HG02970 (cell line): ENCODE measurements around the gene SEMA5B.

ENCODE experiments used
- ATAC-seq: cut with Tn5 transposase; IDR thresholded peaks from one replicate; pipeline ENCODE4 v1.9.1; 2021; ENCODE audit warnings: mild to moderate bottlenecking, moderate library complexity, moderate number of reproducible peaks; ENCODE audit not compliant: unreplicated experiment, low FRiP score

The SEMA5B gene

GRCh38 chr3:122931636-122932035 lies 95.9 kb downstream of the SEMA5B start:
- ATAC-seq: no peak

- ATAC-seq: no peak
Observed at GRCh38 chr3:122930063-122930997, 97.2 kb downstream of the SEMA5B start.

GRCh38 chr3:122929188-122930062 lies 98.1 kb downstream of the SEMA5B start:
- no peak for ATAC-seq

- no peak for ATAC-seq
Observed at GRCh38 chr3:122928396-122929187, 99.0 kb downstream of the SEMA5B start.

DNA sequence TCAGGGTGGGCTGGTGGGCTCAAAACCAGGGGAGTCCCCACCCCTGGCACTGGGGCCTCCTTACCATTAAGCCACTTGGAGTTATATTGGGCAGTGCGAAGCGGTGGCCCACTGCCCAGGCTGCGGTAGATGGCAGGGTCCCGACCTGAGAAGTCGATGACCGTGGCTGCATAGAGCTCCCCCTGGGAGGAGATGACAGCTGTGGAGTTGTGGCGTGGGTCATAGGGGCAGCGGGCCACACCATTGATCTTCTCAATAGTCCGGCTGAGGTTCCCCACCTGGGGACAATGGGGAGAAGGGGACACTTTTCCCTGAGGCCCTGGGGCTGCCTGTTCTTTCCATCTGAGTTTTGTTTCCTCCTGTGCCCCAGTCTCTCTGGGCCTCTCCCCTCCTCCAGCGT lies 99.8 kb downstream of the SEMA5B start:
- ATAC-seq: no peak

DNA sequence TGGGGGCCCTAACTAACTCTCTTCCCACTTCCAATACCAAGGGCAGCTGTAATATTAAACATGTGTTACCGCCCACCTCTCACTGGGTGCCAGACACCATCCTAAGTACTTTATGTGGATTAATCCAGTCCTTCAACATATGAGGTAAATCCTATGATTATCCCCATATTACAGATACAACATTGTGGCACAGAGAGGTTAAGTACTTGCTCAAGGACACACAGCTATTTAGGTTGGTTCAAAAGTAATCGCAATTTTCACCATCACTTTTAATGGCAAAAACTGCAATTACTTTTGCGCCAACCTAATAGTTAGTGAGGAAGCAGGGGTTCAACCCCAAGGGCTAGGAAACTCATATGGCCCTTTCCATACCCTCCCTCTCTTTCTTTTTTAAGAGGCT lies 100.8 kb downstream of the SEMA5B start:
- no peak for ATAC-seq

- no peak for ATAC-seq
Observed at GRCh38 chr3:122926322-122926721, 101.2 kb downstream of the SEMA5B start.

DNA sequence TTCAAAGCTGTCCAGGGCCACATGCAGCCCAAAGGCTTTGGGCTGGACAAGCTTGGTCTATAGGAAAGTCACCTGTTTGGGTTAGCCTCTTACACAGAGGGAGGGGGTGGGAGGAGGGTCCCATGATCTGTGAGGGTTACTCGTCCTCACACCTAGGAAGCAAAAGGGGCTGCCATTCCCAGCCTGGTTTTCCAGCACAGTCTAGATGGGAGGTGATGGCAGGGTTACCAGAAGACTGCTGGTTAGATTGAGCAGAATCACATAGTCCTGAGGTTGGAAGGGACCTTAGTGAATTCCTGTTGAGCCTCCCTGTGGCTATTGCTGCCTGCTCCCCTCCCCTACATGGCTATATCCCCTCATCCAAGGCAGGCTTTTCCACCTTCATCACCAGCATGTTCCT lies 101.8 kb downstream of the SEMA5B start:
- ATAC-seq: no peak

- no peak for ATAC-seq
Observed at GRCh38 chr3:122924056-122924455, 103.5 kb downstream of the SEMA5B start.

- no peak for ATAC-seq
Observed at GRCh38 chr3:122923611-122924010, 104.0 kb downstream of the SEMA5B start.

- ATAC-seq: no peak
Observed at GRCh38 chr3:122921791-122922651, 105.5 kb downstream of the SEMA5B start.

DNA sequence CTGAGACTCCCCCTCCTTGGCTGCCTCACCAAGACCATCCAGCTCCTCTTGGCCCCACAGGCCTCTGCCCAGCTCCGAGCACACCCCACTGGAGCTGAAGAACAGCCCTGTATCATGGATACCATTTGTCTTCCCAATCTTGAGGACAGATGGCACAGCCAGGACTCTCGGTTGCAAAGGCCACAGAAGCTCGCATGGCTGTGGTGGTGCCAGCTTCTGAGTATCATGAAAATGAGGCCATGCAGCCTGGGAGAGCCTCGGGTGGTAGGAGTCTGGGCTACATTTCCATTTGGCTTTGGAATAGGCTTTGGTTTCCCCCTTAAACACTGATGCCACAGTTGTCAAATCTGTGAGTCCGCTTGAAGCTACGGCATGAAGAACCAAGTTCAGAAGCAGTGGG lies 106.6 kb downstream of the SEMA5B start:
- no peak for ATAC-seq

DNA sequence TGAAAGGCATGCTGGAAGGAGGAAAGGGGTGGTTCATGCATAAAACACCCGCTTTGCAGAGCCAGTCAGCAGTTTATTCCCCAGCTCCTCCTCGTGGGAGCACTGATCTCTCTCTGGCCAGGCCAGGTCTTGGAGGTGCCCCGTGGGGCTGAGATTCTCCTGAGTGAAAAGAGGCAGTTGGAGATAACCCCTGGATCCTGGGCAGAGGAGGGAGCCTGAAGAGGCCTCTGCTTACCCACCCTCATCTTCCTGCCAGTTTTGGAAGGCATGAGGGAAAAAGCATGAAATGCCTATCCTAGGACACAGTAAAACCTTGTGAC lies 108.3 kb downstream of the SEMA5B start:
- no peak for ATAC-seq

GRCh38 chr3:122918576-122919290 lies 108.8 kb downstream of the SEMA5B start:
- ATAC-seq: no peak

DNA sequence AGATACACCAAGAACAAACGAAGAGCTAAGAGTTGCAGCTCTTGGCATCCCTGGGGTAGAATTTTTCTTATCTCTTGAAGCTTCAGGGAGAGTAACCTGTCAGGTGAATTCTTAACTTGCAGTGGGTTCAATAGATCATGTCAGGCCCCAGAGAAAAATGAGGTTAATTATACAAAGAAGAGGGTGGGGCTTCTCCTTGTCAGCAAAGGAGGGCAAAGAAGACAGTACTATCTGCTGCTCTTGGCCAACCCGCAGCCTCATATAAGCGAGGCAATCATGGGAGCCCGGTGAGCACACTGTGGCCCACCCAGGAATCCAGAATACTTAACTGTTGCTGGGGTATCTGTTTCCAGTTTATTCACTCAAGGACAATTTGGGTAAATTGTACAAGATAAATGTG lies 110.2 kb downstream of the SEMA5B start:
- no peak for ATAC-seq

GRCh38 chr3:122916580-122916979 lies 111.0 kb downstream of the SEMA5B start:
- no peak for ATAC-seq

DNA sequence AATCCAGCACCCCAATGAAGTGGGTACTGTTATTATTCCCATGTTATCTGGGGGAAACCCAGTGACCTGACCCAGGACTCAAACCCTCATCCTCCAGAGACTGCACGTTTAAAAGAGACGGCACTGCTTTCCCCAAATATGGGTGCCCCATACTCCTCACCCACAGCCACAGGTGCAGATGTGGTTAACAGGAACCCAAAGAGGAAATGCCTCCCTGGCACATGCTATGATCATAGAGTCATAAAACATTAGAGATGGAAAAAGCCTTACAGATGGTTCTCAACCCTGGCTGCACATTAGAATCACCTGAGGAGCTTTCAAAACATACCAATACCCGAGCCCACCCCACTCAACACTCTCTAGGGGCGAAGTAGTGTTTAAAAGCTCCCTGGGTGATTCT lies 111.5 kb downstream of the SEMA5B start:
- no peak for ATAC-seq

DNA sequence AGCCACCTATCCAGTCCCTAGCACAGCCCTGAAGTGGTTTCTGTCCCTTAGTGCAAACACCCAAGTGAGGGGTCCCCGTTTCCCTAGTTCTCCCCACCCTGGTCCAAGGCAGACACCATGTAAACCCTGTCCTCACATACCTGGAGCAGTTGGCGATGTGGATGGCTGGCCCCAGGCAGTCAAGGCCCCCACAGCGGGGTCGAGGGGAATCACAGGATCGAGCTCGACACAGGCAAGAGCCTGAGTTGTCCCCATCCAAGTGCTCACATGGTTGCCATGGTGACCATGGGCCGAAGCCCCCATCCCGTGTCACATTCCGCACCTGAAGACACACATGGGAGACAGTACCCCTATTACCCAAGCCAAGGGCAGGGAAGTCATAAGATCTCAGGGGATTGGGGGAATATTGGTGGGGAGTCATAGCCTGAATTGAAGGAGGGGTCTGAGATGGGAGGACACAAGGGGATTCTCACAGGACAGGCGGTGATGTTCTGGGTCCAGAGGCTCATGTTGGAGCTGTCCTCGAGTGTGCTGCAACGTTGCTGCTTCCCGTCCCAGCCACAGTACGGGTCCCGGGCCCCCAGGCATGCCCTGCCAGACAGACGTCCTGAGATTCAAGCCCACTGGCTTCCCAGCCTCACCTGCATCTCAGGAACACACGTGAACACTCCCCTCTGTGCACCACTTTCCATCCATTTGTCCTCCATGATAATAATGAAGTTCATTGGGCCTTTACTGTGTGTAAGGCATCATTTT lies 112.1 kb downstream of the SEMA5B start:
- ATAC-seq: no peak
